ENCODE measurements around the gene SMYD3.

The SMYD3 gene

GRCh38 chr1:246067432-246068216 lies 439.5 kb downstream of the SMYD3 start:
- Histone ChIP-seq H3K4me2 (ENCODE audit: low read depth, low read length, poor library complexity, severe bottlenecking) (no peak overlapping the region), H3F3A (ENCODE audit: insufficient read depth) (no peaks in the 10 kb centered on the region), H4K20me1 (ENCODE audit: low read depth, low read length) (no peaks in the 10 kb centered on the region), H3K79me2 (ENCODE audit: insufficient read depth, low read length) (no peaks in the 10 kb centered on the region), H3K9ac (ENCODE audit: low read length) (no peak overlapping the region), H3K9me2 (replicated peaks; ENCODE audit: insufficient read depth, low read length) (no peaks in the 10 kb centered on the region), H3K9me3 (ENCODE audit: insufficient read depth, low read length) (no peaks in the 10 kb centered on the region), H3K27ac (ENCODE audit: low read depth, low read length) (no peak overlapping the region), H3K36me3 (ENCODE audit: low read length) (no peaks in the 10 kb centered on the region), H2AFZ (ENCODE audit: low read depth, low read length, severe bottlenecking) (no peak overlapping the region), H3K27me3 (ENCODE audit: low read length) (no peaks in the 10 kb centered on the region), H3K4me3 (ENCODE audit: insufficient read depth, low read length, poor library complexity, severe bottlenecking) (no peak overlapping the region)
- TF ChIP-seq, protein P1, sequence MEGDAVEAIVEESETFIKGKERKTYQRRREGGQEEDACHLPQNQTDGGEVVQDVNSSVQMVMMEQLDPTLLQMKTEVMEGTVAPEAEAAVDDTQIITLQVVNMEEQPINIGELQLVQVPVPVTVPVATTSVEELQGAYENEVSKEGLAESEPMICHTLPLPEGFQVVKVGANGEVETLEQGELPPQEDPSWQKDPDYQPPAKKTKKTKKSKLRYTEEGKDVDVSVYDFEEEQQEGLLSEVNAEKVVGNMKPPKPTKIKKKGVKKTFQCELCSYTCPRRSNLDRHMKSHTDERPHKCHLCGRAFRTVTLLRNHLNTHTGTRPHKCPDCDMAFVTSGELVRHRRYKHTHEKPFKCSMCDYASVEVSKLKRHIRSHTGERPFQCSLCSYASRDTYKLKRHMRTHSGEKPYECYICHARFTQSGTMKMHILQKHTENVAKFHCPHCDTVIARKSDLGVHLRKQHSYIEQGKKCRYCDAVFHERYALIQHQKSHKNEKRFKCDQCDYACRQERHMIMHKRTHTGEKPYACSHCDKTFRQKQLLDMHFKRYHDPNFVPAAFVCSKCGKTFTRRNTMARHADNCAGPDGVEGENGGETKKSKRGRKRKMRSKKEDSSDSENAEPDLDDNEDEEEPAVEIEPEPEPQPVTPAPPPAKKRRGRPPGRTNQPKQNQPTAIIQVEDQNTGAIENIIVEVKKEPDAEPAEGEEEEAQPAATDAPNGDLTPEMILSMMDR (IDR thresholded peaks at IDR 0.05; ENCODE audit: insufficient read depth, low read length, poor library complexity, severe bottlenecking), result no peak
- no peak for TF ChIP-seq EZH2phosphoT487 (conservative IDR thresholded peaks at IDR 0.05; ENCODE audit: low read length)

DNA sequence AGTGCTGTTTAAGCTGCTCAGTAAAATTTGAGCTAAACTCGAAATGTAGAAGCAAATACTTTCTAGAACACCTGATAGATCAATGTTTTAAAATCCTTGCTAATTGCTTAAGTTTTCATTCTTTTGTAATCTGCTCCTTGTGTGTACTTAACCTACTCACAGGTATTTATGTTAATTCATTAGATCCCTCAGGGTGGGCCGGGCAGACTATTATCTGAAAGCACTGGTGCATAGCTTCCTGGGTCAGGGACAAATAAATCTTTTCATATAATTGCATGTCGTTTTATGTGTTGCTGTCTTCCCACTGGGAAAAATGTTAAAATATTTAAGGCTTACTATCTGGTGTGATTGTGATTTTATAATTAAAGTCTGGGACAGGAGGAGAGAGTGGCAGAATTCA lies 440.5 kb downstream of the SMYD3 start:
- Histone ChIP-seq H3K4me3 (ENCODE audit: insufficient read depth, low read length, poor library complexity, severe bottlenecking) (no peak overlapping the region), H3K27ac (ENCODE audit: low read depth, low read length) (no peak overlapping the region), H3K36me3 (ENCODE audit: low read length) (no peaks in the 10 kb centered on the region), H3K9me3 (ENCODE audit: insufficient read depth, low read length) (no peaks in the 10 kb centered on the region), H3K27me3 (ENCODE audit: low read length) (no peaks in the 10 kb centered on the region), H3K9ac (ENCODE audit: low read length) (no peak overlapping the region), H4K20me1 (ENCODE audit: low read depth, low read length) (no peaks in the 10 kb centered on the region), H3K9me2 (replicated peaks; ENCODE audit: insufficient read depth, low read length) (no peaks in the 10 kb centered on the region), H2AFZ (ENCODE audit: low read depth, low read length, severe bottlenecking) (no peak overlapping the region), H3F3A (ENCODE audit: insufficient read depth) (no peaks in the 10 kb centered on the region), H3K4me2 (ENCODE audit: low read depth, low read length, poor library complexity, severe bottlenecking) (no peak overlapping the region), H3K79me2 (ENCODE audit: insufficient read depth, low read length) (no peaks in the 10 kb centered on the region)
- TF ChIP-seq, protein P1 (IDR thresholded peaks at IDR 0.05; ENCODE audit: insufficient read depth, low read length, poor library complexity, severe bottlenecking), result no peak
- no peak for TF ChIP-seq EZH2phosphoT487 (conservative IDR thresholded peaks at IDR 0.05; ENCODE audit: low read length)

GRCh38 chr1:246065592-246065991 lies 441.5 kb downstream of the SMYD3 start:
- no peak overlapping the region for H3K4me3 ChIP-seq (ENCODE audit: insufficient read depth, low read length, poor library complexity, severe bottlenecking)
- TF ChIP-seq EZH2phosphoT487 (conservative IDR thresholded peaks at IDR 0.05; ENCODE audit: low read length), result no peak
- TF ChIP-seq, protein P1 (IDR thresholded peaks at IDR 0.05; ENCODE audit: insufficient read depth, low read length, poor library complexity, severe bottlenecking), result no peak
- H3K4me2 ChIP-seq (ENCODE audit: low read depth, low read length, poor library complexity, severe bottlenecking), result no peak overlapping the region
- no peaks in the 10 kb centered on the region for H3F3A ChIP-seq (ENCODE audit: insufficient read depth)
- no peaks in the 10 kb centered on the region for H3K79me2 ChIP-seq (ENCODE audit: insufficient read depth, low read length)
- no peaks in the 10 kb centered on the region for H3K27me3 ChIP-seq (ENCODE audit: low read length)
- H4K20me1 ChIP-seq (ENCODE audit: low read depth, low read length), result no peaks in the 10 kb centered on the region
- H2AFZ ChIP-seq (ENCODE audit: low read depth, low read length, severe bottlenecking), result no peak overlapping the region
- no peaks in the 10 kb centered on the region for H3K36me3 ChIP-seq (ENCODE audit: low read length)
- H3K9me2 ChIP-seq (replicated peaks; ENCODE audit: insufficient read depth, low read length), result no peaks in the 10 kb centered on the region
- no peak overlapping the region for H3K27ac ChIP-seq (ENCODE audit: low read depth, low read length)
- no peak overlapping the region for H3K9ac ChIP-seq (ENCODE audit: low read length)
- H3K9me3 ChIP-seq (ENCODE audit: insufficient read depth, low read length), result no peaks in the 10 kb centered on the region
